GM23248 (cell line): Measurements from ENCODE around the gene CTIF. TPM values are rescaled to one million over a fixed set of nuclear protein-coding genes. Genes with fewer than 3 reads are reported as not detected.
A peak's percentile ranks its signal among the peaks of the same experiment; 100 is the strongest.

Experiments used
- DNase-seq: peaks from one replicate; pipeline ENCODE4 v3.0.0-alpha.2; 2015
- H2AFZ ChIP-seq: fragments of 200-600 bp; sonication (generic); 2 replicates; pipeline ENCODE4 v1.6.1; 2016; ENCODE audit warnings: antibody characterized with exemption
- H3F3A ChIP-seq: fragments of 200-600 bp; sonication (generic); 2 replicates; pipeline ENCODE4 v1.6.1; 2016; ENCODE audit warnings: mild to moderate bottlenecking, antibody characterized with exemption, mixed run types; ENCODE audit not compliant: insufficient read depth
- H3K27ac ChIP-seq: fragments of 200-600 bp; sonication (generic); 2 replicates; pipeline ENCODE4 v1.5.1; 2016; ENCODE audit warnings: mild to moderate bottlenecking
- H3K27me3 ChIP-seq: fragments of 200-600 bp; sonication (generic); replicated peaks from 2 replicates; pipeline ENCODE4 v1.6.1; 2016; ENCODE audit warnings: mild to moderate bottlenecking; ENCODE audit not compliant: insufficient read depth
- H3K36me3 ChIP-seq: fragments of 200-600 bp; sonication (generic); 2 replicates; pipeline ENCODE4 v1.6.1; 2016; ENCODE audit warnings: low read depth, mild to moderate bottlenecking
- H3K4me1 ChIP-seq: fragments of 200-600 bp; sonication (generic); 2 replicates; pipeline ENCODE4 v1.6.1; 2016; ENCODE audit warnings: mild to moderate bottlenecking; ENCODE audit not compliant: insufficient read depth
- H3K4me2 ChIP-seq: fragments of 200-600 bp; sonication (generic); one replicate; pipeline ENCODE4 v1.6.1; 2016; ENCODE audit warnings: mild to moderate bottlenecking; ENCODE audit not compliant: unreplicated experiment
- H3K4me3 ChIP-seq: fragments of 200-600 bp; sonication (generic); 2 replicates; pipeline ENCODE4 v1.5.1; 2016; ENCODE audit warnings: mild to moderate bottlenecking
- H3K79me2 ChIP-seq: fragments of 200-600 bp; sonication (generic); 2 replicates; pipeline ENCODE4 v1.6.1; 2016; ENCODE audit warnings: mild to moderate bottlenecking; ENCODE audit not compliant: insufficient read depth
- H3K9ac ChIP-seq: fragments of 200-600 bp; sonication (generic); 2 replicates; pipeline ENCODE4 v1.6.1; 2016; ENCODE audit warnings: mild to moderate bottlenecking
- H3K9me2 ChIP-seq: fragments of 200-600 bp; sonication (generic); 2 replicates; pipeline ENCODE4 v1.6.1; 2016; ENCODE audit warnings: mixed run types, mild to moderate bottlenecking, moderate library complexity; ENCODE audit not compliant: insufficient read depth
- H3K9me3 ChIP-seq: fragments of 200-600 bp; sonication (generic); one replicate; pipeline ENCODE4 v1.6.1; 2017; ENCODE audit warnings: low read depth
- H4K20me1 ChIP-seq: fragments of 200-600 bp; sonication (generic); 2 replicates; pipeline ENCODE4 v1.6.0; 2016; ENCODE audit not compliant: insufficient read depth
- EZH2 ChIP-seq: fragments of 200-600 bp; sonication (generic); IDR thresholded peaks from 2 replicates; pipeline ENCODE4 v1.6.1; 2018; ENCODE audit warnings: antibody characterized with exemption, mild to moderate bottlenecking; ENCODE audit not compliant: insufficient read depth, poor library complexity, severe bottlenecking
- EZH2phosphoT487 ChIP-seq: fragments of 200-600 bp; sonication (generic); IDR thresholded peaks from 2 replicates; pipeline ENCODE4 v1.6.1; 2018; ENCODE audit warnings: antibody characterized with exemption, moderate library complexity, mild to moderate bottlenecking, low read depth; ENCODE audit not compliant: insufficient read depth
- WGBS, 2 experiments: methylation state at CpG; one replicate each; pipeline ENCODE4 v1.1.6; 2015 to 2017; ENCODE audit warnings: low lambda C conversion rate in 2 of 2, low coverage in 1 of 2; ENCODE audit errors: missing lambda C conversion rate in 2 of 2; 5-methylcytosine and 5-hydroxymethylcytosine counted together
- in situ Hi-C: fragments of 300-500 bp; cut with MboI; formaldehyde crosslinking; loops from 2 replicates; pipeline ENCODE4 v1.15.0; 2020
- polyA plus RNA-seq: library from polyadenylated mRNA; unstranded; fragments of >200 nt; fragmentation: Nextera tagmentation; extraction: Ambion mirVana; gene quantifications from 2 replicates; pipeline ENCODE4 v1.2.1, GENCODE V29; 2016
- total RNA-seq: library from RNA; depleted of rRNA; stranded (reverse); fragments of >200 nt; shearing (Covaris generic); gene quantifications from 2 replicates; pipeline ENCODE4 v1.2.3, GENCODE V29; 2014

Gene CTIF
- total and polyA plus RNA-seq, 2 experiments from 2014 or later: 21.5 to 46.8 TPM

DNA sequence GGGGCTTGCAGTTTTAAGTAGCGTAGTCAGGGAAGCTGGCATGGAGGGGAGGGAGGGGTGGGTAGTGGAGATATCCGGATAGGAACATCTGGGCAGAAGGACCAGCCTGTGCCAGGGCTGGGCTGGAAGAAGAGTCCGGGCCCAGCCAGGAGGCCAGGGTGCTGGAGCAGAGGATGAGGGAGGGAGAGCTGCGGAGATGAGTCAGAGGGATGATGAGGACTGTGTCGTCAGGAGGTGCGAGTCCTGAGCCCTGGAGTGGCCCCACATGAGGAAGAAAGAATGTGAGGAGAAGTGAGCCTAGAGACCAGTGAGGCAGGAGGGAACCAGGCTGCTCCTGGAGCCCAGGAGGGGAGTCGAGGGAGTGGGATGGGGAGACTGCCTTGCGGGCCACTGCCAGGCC is 82.4 kb downstream of the CTIF start:
- no peaks in the 10 kb centered on the region for H3K27me3 ChIP-seq
- no peaks in the 10 kb centered on the region for H4K20me1 ChIP-seq
- H3K36me3 ChIP-seq: peaks cover 8% of the 10 kb centered on the region; the same call in 1 of the 2 replicates
- peaks cover 58% of the 10 kb centered on the region for H3K79me2 ChIP-seq
- H3K4me1 ChIP-seq: peaks cover 41% of the 10 kb centered on the region
- 33 to 35% methylated on average over 7 to 8 of the region's 8 CpGs for WGBS, 2 experiments
- H2AFZ ChIP-seq: no peak overlapping the region
- peaks cover 43% of the 10 kb centered on the region for H3F3A ChIP-seq
- H3K9me2 ChIP-seq: no peaks in the 10 kb centered on the region
- DNase-seq: peak; percentile 92
- H3K9me3 ChIP-seq: no peaks in the 10 kb centered on the region
- peak overlapping the region; percentile 74 for H3K4me2 ChIP-seq
- in situ Hi-C loops: no loop called here
- no peak for TF ChIP-seq EZH2phosphoT487
- TF ChIP-seq EZH2: no peak
- peak overlapping the region; percentile 43; the same call in 1 of the 2 replicates for H3K4me3 ChIP-seq
- peak overlapping the region; percentile 66 for H3K9ac ChIP-seq
- H3K27ac ChIP-seq: peak overlapping the region; percentile 83

DNA sequence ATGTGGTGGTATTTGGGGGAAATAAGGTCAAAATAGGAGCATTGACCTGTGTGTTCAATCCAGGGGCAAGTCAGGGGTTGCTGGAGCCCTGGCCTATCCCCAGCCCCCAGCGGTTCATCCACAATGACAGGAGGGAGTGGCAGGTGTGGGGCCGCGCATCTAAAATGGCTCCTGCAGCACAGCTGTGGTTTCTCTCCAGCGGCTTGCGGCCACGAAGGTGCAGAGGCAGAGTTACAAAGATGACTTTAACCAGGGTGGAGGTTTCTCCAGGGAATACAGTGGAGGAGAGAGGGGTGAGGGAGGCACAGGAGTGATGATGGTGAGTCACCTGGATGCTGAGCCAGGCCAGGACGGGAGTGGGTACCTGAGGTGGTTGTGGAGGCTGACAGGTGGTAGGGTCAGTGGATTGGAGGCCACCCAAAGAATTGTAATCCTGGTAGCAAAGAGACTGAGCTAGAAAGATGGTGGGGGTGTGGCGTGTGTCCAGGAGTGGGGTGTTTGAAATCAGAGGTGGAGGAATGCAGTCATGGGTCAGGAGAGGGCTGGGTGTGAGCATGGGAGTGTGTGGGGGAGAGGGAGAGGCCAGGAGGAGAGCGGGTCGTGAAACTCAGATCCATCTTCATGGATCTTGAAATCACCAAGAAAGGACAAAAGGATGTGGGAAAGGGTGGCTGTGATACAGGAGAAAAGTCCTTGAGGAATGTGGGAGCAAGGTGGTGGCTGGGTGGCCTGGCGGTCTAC is 83.2 kb downstream of the CTIF start:
- no peak for DNase-seq
- Histone ChIP-seq H3K27me3 (no peaks in the 10 kb centered on the region), H3K36me3 (peaks cover 8% of the 10 kb centered on the region; the same call in 1 of the 2 replicates), H3F3A (peaks cover 48% of the 10 kb centered on the region), H3K9me3 (no peaks in the 10 kb centered on the region), H3K79me2 (peaks cover 58% of the 10 kb centered on the region), H2AFZ (no peak overlapping the region), H3K4me1 (peaks cover 43% of the 10 kb centered on the region), H4K20me1 (no peaks in the 10 kb centered on the region), H3K27ac (peak overlapping the region; percentile 83), H3K9ac (peak overlapping the region; percentile 66), H3K9me2 (no peaks in the 10 kb centered on the region), H3K4me3 (peak overlapping the region; percentile 43; the same call in 1 of the 2 replicates), H3K4me2 (peak overlapping the region; percentile 74)
- in situ Hi-C loops: no loop called here
- 86 to 87% methylated on average over 11 of the region's 11 CpGs for WGBS, 2 experiments
- TF ChIP-seq EZH2 (no peak), EZH2phosphoT487 (no peak)

DNA sequence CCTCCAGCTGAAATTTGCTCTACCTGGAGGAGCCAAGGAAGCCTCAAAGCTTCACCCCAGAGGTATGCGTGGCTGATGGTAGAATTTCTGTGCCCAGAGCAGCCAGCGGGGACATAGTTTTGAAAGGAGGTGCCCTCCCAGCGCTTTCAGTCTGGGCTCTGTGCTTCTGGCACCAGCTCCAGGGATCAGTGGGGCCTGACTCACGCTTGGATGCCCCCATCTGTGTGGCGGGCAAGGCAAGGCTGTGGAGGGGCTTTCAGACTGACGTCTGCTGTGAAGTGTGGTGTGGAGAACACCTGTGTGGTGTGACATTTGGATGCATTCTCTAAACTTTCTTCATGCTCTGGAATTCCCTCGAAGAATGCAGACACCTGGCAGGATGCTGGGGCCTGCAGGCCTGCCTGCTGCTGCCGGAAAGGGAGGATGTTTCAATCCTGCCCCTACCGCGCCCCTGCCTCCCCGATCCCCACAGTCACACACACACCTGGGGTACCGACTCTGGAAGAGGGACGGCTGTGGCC is 84.1 kb downstream of the CTIF start:
- Histone ChIP-seq H2AFZ (no peak overlapping the region), H4K20me1 (no peaks in the 10 kb centered on the region), H3K9ac (peak overlapping the region; percentile 46)

DNA sequence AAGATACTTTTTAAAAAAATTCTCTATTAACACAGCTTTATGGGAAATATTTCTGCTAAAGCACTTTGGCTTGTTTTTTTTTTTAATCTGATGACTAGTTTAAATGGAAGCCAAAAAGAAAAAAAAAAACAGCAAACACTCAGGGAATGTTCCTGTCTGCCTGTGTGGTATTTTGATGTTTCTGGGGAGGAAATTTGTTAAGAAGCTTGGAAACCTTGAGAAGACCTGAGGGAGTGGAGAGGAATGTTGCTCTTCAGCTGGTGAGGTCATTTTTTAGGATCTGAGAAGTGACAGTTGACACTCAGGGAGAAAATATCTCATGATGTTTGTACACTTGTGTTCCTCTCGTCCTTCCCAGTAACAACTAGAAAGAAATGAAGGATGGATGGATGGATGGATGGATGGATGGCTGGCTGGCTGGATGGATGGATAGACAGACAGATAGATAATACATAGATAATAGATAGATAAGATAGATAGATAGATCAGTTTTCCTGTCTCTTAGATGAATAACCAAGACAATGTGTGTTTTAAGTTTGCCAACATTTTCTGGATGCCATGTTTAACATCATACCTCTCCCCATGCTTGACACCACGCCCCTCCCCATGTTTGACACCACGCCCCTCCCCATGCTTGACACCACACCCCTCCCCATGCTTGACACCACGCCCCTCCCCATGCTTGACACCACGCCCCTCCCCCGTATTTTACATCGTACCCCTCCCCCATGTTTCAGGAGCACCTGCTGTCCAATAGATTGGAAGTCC is 84.8 kb downstream of the CTIF start:
- H4K20me1 ChIP-seq: no peaks in the 10 kb centered on the region
- TF ChIP-seq EZH2 (no peak), EZH2phosphoT487 (no peak)
- H3K4me2 ChIP-seq: peak overlapping the region; percentile 74
- peaks cover 49% of the 10 kb centered on the region for H3F3A ChIP-seq
- H3K4me1 ChIP-seq: peaks cover 52% of the 10 kb centered on the region
- H3K9me3 ChIP-seq: no peaks in the 10 kb centered on the region
- DNase-seq: peak; percentile 86
- no peak overlapping the region for H2AFZ ChIP-seq
- WGBS, 2 experiments: 9 to 62% methylated on average over 1 to 7 of the region's 7 CpGs
- no peak overlapping the region for H3K4me3 ChIP-seq
- peak overlapping the region; percentile 83 for H3K27ac ChIP-seq
- no peaks in the 10 kb centered on the region for H3K9me2 ChIP-seq
- H3K27me3 ChIP-seq: no peaks in the 10 kb centered on the region
- H3K36me3 ChIP-seq: peaks cover 11% of the 10 kb centered on the region; the same call in 1 of the 2 replicates
- in situ Hi-C loops: no loop called here
- H3K9ac ChIP-seq: peak overlapping the region; percentile 46
- peaks cover 56% of the 10 kb centered on the region for H3K79me2 ChIP-seq

More for the DNA sequence above, 84.1 kb downstream of the CTIF start:
- Histone ChIP-seq H3K27ac (peak overlapping the region; percentile 83), H3K27me3 (no peaks in the 10 kb centered on the region), H3K36me3 (peaks cover 8% of the 10 kb centered on the region; the same call in 1 of the 2 replicates), H3F3A (peaks cover 49% of the 10 kb centered on the region), H3K9me3 (no peaks in the 10 kb centered on the region), H3K79me2 (peaks cover 56% of the 10 kb centered on the region), H3K4me2 (peak overlapping the region; percentile 74), H3K4me3 (no peak overlapping the region), H3K9me2 (no peaks in the 10 kb centered on the region), H3K4me1 (peaks cover 48% of the 10 kb centered on the region)
- in situ Hi-C loops: no loop called here
- DNase-seq: peak; percentile 51
- TF ChIP-seq EZH2phosphoT487: no peak
- TF ChIP-seq EZH2: no peak
- WGBS, 2 experiments: 56 to 64% methylated on average over 13 of the region's 13 CpGs
